H1 (cell line): ENCODE results near the gene ENO2. TPM values are rescaled to one million over a fixed set of nuclear protein-coding genes. Genes with fewer than 3 reads are reported as not detected.
A peak's percentile ranks its signal among the peaks of the same experiment; 100 is the strongest.

ENCODE experiments used
- CTCF ChIA-PET: fragments of 300-600 bp; sonication (Branson Sonifier 250); formaldehyde crosslinking; loops from one replicate; lab custom pipeline; 2021; ENCODE audit not compliant: partially characterized antibody; lab: Charles Lee
- POLR2A ChIA-PET: fragments of 300-600 bp; sonication (Branson Sonifier 250); formaldehyde crosslinking; loops from one replicate; lab custom pipeline; 2021; ENCODE audit warnings: inconsistent platforms; ENCODE audit not compliant: partially characterized antibody; lab: Charles Lee
- DNase-seq, 2 experiments: peaks; one replicate each; pipeline versions ENCODE4 v3.0.0 to v3.0.0-alpha.2; 2010 to 2022; ENCODE audit warnings: low spot score in 2 of 2, low read depth in 1 of 2, mixed read lengths in 1 of 2
- FAIRE-seq: peaks from 2 replicates; lab custom pipeline; 2011; peaks lifted over from hg19 to GRCh38; lab: Jason Lieb, UNC
- H2AFZ ChIP-seq: 2 replicates; pipeline ENCODE4 v1.8.1; 2012; ENCODE audit warnings: low read length, inconsistent platforms
- H2AK5ac ChIP-seq: 2 replicates; pipeline ENCODE4 v1.6.1; 2013; ENCODE audit warnings: low read depth, low read length
- H2BK120ac ChIP-seq: replicated peaks from 2 replicates; pipeline ENCODE3; 2013; ENCODE audit warnings: low read depth, low read length, inconsistent platforms
- H2BK12ac ChIP-seq: 2 replicates; pipeline ENCODE4 v1.6.1; 2013; ENCODE audit warnings: low read depth, low read length
- H2BK15ac ChIP-seq: 2 replicates; pipeline ENCODE4 v1.6.1; 2013; ENCODE audit warnings: low read length
- H2BK20ac ChIP-seq: 2 replicates; pipeline ENCODE4 v1.6.1; 2013; ENCODE audit warnings: low read length
- H2BK5ac ChIP-seq: 2 replicates; pipeline ENCODE4 v1.6.1; 2013; ENCODE audit warnings: low read depth, low read length
- H3K14ac ChIP-seq: 2 replicates; pipeline ENCODE4 v1.6.1; 2013; ENCODE audit warnings: inconsistent platforms; ENCODE audit not compliant: insufficient read length
- H3K18ac ChIP-seq: 2 replicates; pipeline ENCODE4 v1.6.1; 2013; ENCODE audit warnings: low read length; ENCODE audit errors: extremely low read depth
- H3K23ac ChIP-seq: 2 replicates; pipeline ENCODE4 v1.6.1; 2013; ENCODE audit warnings: inconsistent platforms; ENCODE audit not compliant: insufficient read length
- H3K23me2 ChIP-seq: 2 replicates; pipeline ENCODE4 v1.6.1; 2013; ENCODE audit warnings: low read depth, low read length
- H3K27ac ChIP-seq: 2 replicates; pipeline ENCODE4 v1.6.1; 2011; ENCODE audit warnings: low read depth, low read length, inconsistent platforms
- H3K27me3 ChIP-seq, 4 experiments: replicated peaks in 1 of 4; 1 replicate in 1 of 4; 2 replicates in 3 of 4; pipeline versions ENCODE4 v1.6.1 to v1.8.1; 2011 to 2013; ENCODE audit warnings: low read length in 3 of 4, mild to moderate bottlenecking in 3 of 4, inconsistent platforms in 2 of 4, mixed read lengths in 2 of 4, moderate library complexity in 1 of 4; ENCODE audit not compliant: control insufficient read depth in 3 of 4, insufficient read depth in 3 of 4; ENCODE audit errors: extremely low read depth in 1 of 4
- H3K36me3 ChIP-seq, 4 experiments: 2 replicates each; pipeline versions ENCODE4 v1.6.1 to v1.8.1; 2011 to 2013; ENCODE audit warnings: mild to moderate bottlenecking in 4 of 4, low read length in 3 of 4, moderate library complexity in 2 of 4, control low read depth in 1 of 4, inconsistent platforms in 1 of 4; ENCODE audit not compliant: insufficient read depth in 4 of 4, control insufficient read depth in 2 of 4
- H3K4ac ChIP-seq: replicated peaks from 2 replicates; pipeline ENCODE3; 2013; ENCODE audit warnings: low read length, low read depth, mixed read lengths, inconsistent platforms; ENCODE audit not compliant: insufficient read length
- H3K4me1 ChIP-seq, 4 experiments: replicated peaks in 1 of 4; 1 replicate in 1 of 4; 2 replicates in 3 of 4; pipeline versions ENCODE4 v1.6.1 to v1.8.1; 2011 to 2013; ENCODE audit warnings: low read length in 3 of 4, inconsistent platforms in 2 of 4, mixed read lengths in 1 of 4; ENCODE audit not compliant: insufficient read depth in 4 of 4, control insufficient read depth in 3 of 4
- H3K4me2 ChIP-seq, 2 experiments: 2 replicates each; pipeline versions ENCODE4 v1.6.1 to v1.8.1; 2011 to 2013; ENCODE audit warnings: low read depth in 2 of 2, low read length in 2 of 2, control low read depth in 1 of 2, inconsistent platforms in 1 of 2, mild to moderate bottlenecking in 1 of 2; ENCODE audit not compliant: insufficient read depth in 1 of 2
- H3K4me3 ChIP-seq, 4 experiments: fragments of 200-600, 300-600 bp in 1 of 4; sonication (generic), shearing (Covaris generic), sonication (Bioruptor Twin) in 1 of 4; 2 replicates each; pipeline versions ENCODE4 v1.5.1 to v1.8.1; 2011 to 2016; ENCODE audit warnings: low read length in 4 of 4, low read depth in 3 of 4, control low read depth in 2 of 4, inconsistent platforms in 2 of 4, mild to moderate bottlenecking in 2 of 4, mixed read lengths in 1 of 4, moderate library complexity in 1 of 4; ENCODE audit not compliant: insufficient read depth in 2 of 4; ENCODE audit errors: extremely low read depth in 1 of 4
- H3K56ac ChIP-seq: replicated peaks from 2 replicates; pipeline ENCODE3; 2013; ENCODE audit warnings: low read depth, mild to moderate bottlenecking, mixed read lengths, low read length, inconsistent platforms; ENCODE audit not compliant: insufficient read length
- H3K79me1 ChIP-seq: 2 replicates; pipeline ENCODE4 v1.6.1; 2013; ENCODE audit warnings: low read depth, low read length, control low read depth
- H3K79me2 ChIP-seq, 2 experiments: 2 replicates each; pipeline versions ENCODE4 v1.6.1 to v1.8.1; 2012 to 2013; ENCODE audit warnings: low read length in 2 of 2, mild to moderate bottlenecking in 2 of 2, inconsistent platforms in 1 of 2; ENCODE audit not compliant: insufficient read depth in 2 of 2, control insufficient read depth in 1 of 2
- H3K9ac ChIP-seq, 4 experiments: replicated peaks in 1 of 4; 1 replicate in 1 of 4; 2 replicates in 3 of 4; pipeline versions ENCODE4 v1.6.1 to v1.8.1; 2011 to 2013; ENCODE audit warnings: low read depth in 3 of 4, low read length in 3 of 4, control low read depth in 2 of 4, mild to moderate bottlenecking in 2 of 4, moderate library complexity in 2 of 4, inconsistent platforms in 1 of 4; ENCODE audit errors: extremely low read depth in 1 of 4
- H3K9me3 ChIP-seq, 2 experiments: 2 replicates each; pipeline versions ENCODE4 v1.6.1 to v1.8.1; 2012 to 2013; ENCODE audit warnings: mild to moderate bottlenecking in 2 of 2, moderate library complexity in 2 of 2, control low read depth in 1 of 2, inconsistent platforms in 1 of 2, low read depth in 1 of 2, low read length in 1 of 2, mixed read lengths in 1 of 2; ENCODE audit not compliant: insufficient read depth in 2 of 2
- H4K20me1 ChIP-seq, 2 experiments: replicated peaks in 1 of 2; 2 replicates each; pipeline versions ENCODE3 to v1.8.1; 2011 to 2013; ENCODE audit warnings: inconsistent platforms in 2 of 2, low read length in 2 of 2, mild to moderate bottlenecking in 1 of 2; ENCODE audit not compliant: insufficient read depth in 2 of 2, control insufficient read depth in 1 of 2
- H4K5ac ChIP-seq: 2 replicates; pipeline ENCODE4 v1.6.1; 2013; ENCODE audit warnings: low read length, low read depth, mixed read lengths, inconsistent platforms; ENCODE audit not compliant: insufficient read length
- H4K8ac ChIP-seq: 2 replicates; pipeline ENCODE4 v1.8.0; 2013; ENCODE audit warnings: mild to moderate bottlenecking, moderate library complexity, low read length, inconsistent platforms; ENCODE audit not compliant: insufficient read depth; ENCODE audit errors: extremely low read depth
- H4K91ac ChIP-seq: replicated peaks from 2 replicates; pipeline ENCODE3; 2013; ENCODE audit warnings: low read length, mixed read lengths, inconsistent platforms; ENCODE audit not compliant: insufficient read length
- ASH2L ChIP-seq: fragments of 200-600, 300-600 bp; sonication (generic); IDR thresholded peaks from one replicate; pipeline ENCODE4 v1.7.1; 2017; ENCODE audit warnings: low read length
- GTF2F1 ChIP-seq: IDR thresholded peaks from 2 replicates; pipeline ENCODE4 v1.6.1; 2012; ENCODE audit warnings: low read depth, low read length, improper control_type of control experiment, borderline replicate concordance
- JUND ChIP-seq: IDR thresholded peaks from 2 replicates; pipeline ENCODE4 v1.6.1; 2011; ENCODE audit warnings: mild to moderate bottlenecking, improper control_type of control experiment, low read length
- PHF8 ChIP-seq: fragments of 200-600 bp; sonication (generic); conservative IDR thresholded peaks from 2 replicates; pipeline ENCODE4 v1.7.1; 2012; ENCODE audit warnings: low read depth, mild to moderate bottlenecking, inconsistent platforms, low read length, moderate library complexity
- POU5F1 ChIP-seq: IDR thresholded peaks from 2 replicates; pipeline ENCODE4 v1.6.1; 2011; ENCODE audit warnings: low read depth, mild to moderate bottlenecking, low read length, moderate library complexity
- RBBP5 ChIP-seq: IDR thresholded peaks from 2 replicates; pipeline ENCODE4 v1.7.1; 2012; ENCODE audit warnings: low read depth, mild to moderate bottlenecking, inconsistent platforms, low read length, moderate library complexity, borderline replicate concordance
- SAP30 ChIP-seq: fragments of 300-600 bp; sonication (generic); IDR thresholded peaks from 2 replicates; pipeline ENCODE4 v1.7.1; 2012; ENCODE audit warnings: low read length, moderate library complexity, mild to moderate bottlenecking, inconsistent platforms; ENCODE audit not compliant: insufficient read depth, insufficient replicate concordance
- SP1 ChIP-seq: IDR thresholded peaks from 2 replicates; pipeline ENCODE4 v1.6.1; 2011; ENCODE audit warnings: low read depth, low read length
- TBP ChIP-seq: IDR thresholded peaks from 2 replicates; pipeline ENCODE4 v1.6.1; 2011; ENCODE audit warnings: low read depth, low read length, improper control_type of control experiment
- TEAD4 ChIP-seq: IDR thresholded peaks from 2 replicates; pipeline ENCODE4 v1.6.1; 2012; ENCODE audit warnings: low read depth, low read length, inconsistent platforms, mixed read lengths
- YY1 ChIP-seq: IDR thresholded peaks from 2 replicates; pipeline ENCODE4 v1.6.1; 2011; ENCODE audit warnings: low read depth, mild to moderate bottlenecking, low read length
- WGBS, 2 experiments: shearing (Covaris generic) in 1 of 2; methylation state at CpG; one replicate each; pipeline versions ENCODE4 v1.1.6 to v1.1.7; 2013 to 2015; ENCODE audit warnings: low lambda C conversion rate in 2 of 2, mixed read lengths in 2 of 2, inconsistent platforms in 1 of 2, low coverage in 1 of 2, missing lambda C conversion rate in 1 of 2; ENCODE audit not compliant: insufficient replicate concordance in 2 of 2, insufficient coverage in 1 of 2, insufficient read length in 1 of 2; ENCODE audit errors: extremely low coverage in 1 of 2, missing lambda C conversion rate in 1 of 2; 5-methylcytosine and 5-hydroxymethylcytosine counted together
- polyA plus RNA-seq, 7 experiments: library from polyadenylated mRNA; depleted of rRNA in 3 of 7; stranded (reverse) in 5 of 7; unstranded in 2 of 7; fragments of >200 nt in 5 of 7; fragments of 200-250 nt in 2 of 7; gene quantifications; 1 replicate in 5 of 7; 2 replicates in 1 of 7; 4 replicates in 1 of 7; pipeline versions ENCODE4 v1.2.1 to v1.2.3, GENCODE V29; 2011 to 2013; ENCODE audit warnings: missing spikeins in 2 of 7, mixed read lengths in 2 of 7
- total RNA-seq: library from RNA; stranded (reverse); fragmentation: NEBNext Ultra II Directional; extraction: Animal tissue kit (Norgen Biotek cat#: 25700); gene quantifications from 2 replicates; pipeline ENCODE4 v1.2.1, GENCODE V29; 2021

ENO2 gene
- total and polyA plus RNA-seq, 2 of the 8 experiments (the other 6 are each of a cell fraction or from before 2014, with no cell fraction given) = 92.4 to 102 TPM

DNA sequence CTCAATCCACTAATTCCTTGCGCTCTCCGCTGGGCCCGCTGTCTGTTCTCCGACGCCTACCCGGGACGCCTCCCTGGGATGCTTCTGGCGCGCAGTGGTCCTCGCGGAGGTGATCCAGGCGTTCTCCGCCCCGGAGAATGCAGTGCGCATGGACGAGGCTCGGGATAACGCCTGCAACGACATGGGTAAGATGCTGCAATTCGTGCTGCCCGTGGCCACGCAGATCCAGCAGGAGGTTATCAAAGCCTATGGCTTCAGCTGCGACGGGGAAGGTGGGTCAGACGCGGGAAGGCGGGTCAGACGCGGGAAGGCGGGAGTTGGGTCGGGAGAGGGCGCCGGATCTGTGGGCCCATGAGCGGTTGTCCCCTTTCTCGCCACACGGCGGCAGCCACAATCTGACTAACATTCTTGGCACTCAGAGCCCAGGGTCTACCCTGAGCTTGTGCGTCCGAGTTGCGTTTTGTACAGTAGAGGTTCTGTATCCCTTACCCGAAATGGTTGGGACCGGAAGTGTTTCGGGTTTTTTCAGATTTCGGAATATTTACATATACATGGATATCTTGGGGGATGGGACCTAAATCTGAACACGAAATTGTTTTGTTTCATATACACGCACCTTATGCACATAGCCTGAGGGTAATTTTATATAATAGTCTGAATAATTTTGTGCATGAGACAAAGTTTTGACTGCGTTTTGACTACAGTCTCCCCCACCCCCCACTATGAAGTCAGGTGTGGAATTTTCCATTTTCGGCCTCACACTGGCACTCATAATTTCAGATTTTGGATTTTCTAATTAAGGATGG, 30.2 kb downstream of the ENO2 start:
- FAIRE-seq (no peak), DNase-seq (no peak)
- Histone ChIP-seq H3K14ac (no peak overlapping the region), H3K27me3 (no peaks in the 10 kb centered on the region), H4K20me1 (peaks cover 0 to 5% of the 10 kb centered on the region in 2 experiments), H2BK5ac (peak overlapping the region; percentile 99), H2AK5ac (peak overlapping the region; percentile 53; the same call in 1 of the 2 replicates), H3K27ac (peak overlapping the region; percentile 89), H3K23me2 (peaks cover 11% of the 10 kb centered on the region), H2AFZ (no peak overlapping the region), H2BK15ac (peak overlapping the region; percentile 100; the same call in 1 of the 2 replicates), H2BK120ac (peak overlapping the region; percentile 62), H3K4me3 (peak overlapping the region; percentile 57 to 91 (median 83)), H4K5ac (peak overlapping the region; percentile 82), H3K9me3 (no peaks in the 10 kb centered on the region), H3K4ac (peak overlapping the region; percentile 100), H3K79me1 (no peaks in the 10 kb centered on the region; the same call in 1 of the 2 replicates), H3K18ac (peak overlapping the region; percentile 99), H3K79me2 (no peaks in the 10 kb centered on the region; a peak in 1 of 4 replicates), H3K23ac (no peak overlapping the region), H3K4me2 (peak overlapping the region; percentile 56 to 92), H2BK12ac (peak overlapping the region; percentile 93), H4K91ac (peak overlapping the region; percentile 100), H4K8ac (peak overlapping the region; percentile 96), H3K36me3 (peaks cover 3 to 9% (median 7%) of the 10 kb centered on the region in 4 experiments; a peak in 6 of 8 replicates), H2BK20ac (0 out of 2 replicates have a peak overlapping the region, but pooled peaks have one; percentile 66), H3K9ac (peak overlapping the region; percentile 76 to 91 (median 86)), H3K4me1 (peaks cover 6 to 20% (median 14%) of the 10 kb centered on the region in 4 experiments), H3K56ac (peak overlapping the region; percentile 97)
- 6% methylated on average over 48 of the region's 48 CpGs; no CpG with 5 or more reads in 1 of the 2 experiments for WGBS, 2 experiments
- ChIA-PET CTCF (interaction anchor here (0.7 to 20.2 kb wide), 28 partner anchors 9 to 695 kb away, joined by 3 to 277 read pairs (median 5); partner anchors contain the start of genes ATN1, C1RL, CDCA3 and LPCAT3), POLR2A (interaction anchor here (0.8 to 44.0 kb wide), 57 partner anchors 8 to 696 kb away, joined by 3 to 1596 read pairs (median 5); partner anchors contain the start of genes ATN1, C1R, C1RL and CDCA3)
- TF ChIP-seq JUND (peak; percentile 42), POU5F1 (no peak), TEAD4 (peak; percentile 90), GTF2F1 (peak; percentile 41; the same call in 1 of the 2 replicates), SAP30 (peak; percentile 13), TBP (peak; percentile 39), RBBP5 (peak; percentile 21; the same call in 1 of the 2 replicates), PHF8 (peak; percentile 52; the same call in 1 of the 2 replicates), YY1 (peak; percentile 19; the same call in 1 of the 2 replicates), SP1 (0 out of 2 replicates have a peak, but pooled peaks have one; percentile 30), ASH2L (no peak)
